ENCODE data around the gene ASCC3.

Gene ASCC3

GRCh38 chr6:100730001-100730980 lies 150.8 kb downstream of the ASCC3 start:
- Histone ChIP-seq H3K9me3 (ENCODE audit: control insufficient read depth, low read length) (no peaks in the 10 kb centered on the region), H3K4me1 (ENCODE audit: control insufficient read depth, insufficient read depth, low read length, poor library complexity, severe bottlenecking) (no peaks in the 10 kb centered on the region), H3K4me3 (ENCODE audit: extremely low read depth, insufficient read depth, low read length, poor library complexity, severe bottlenecking) (no peak overlapping the region), H3K36me3 (ENCODE audit: control insufficient read depth, insufficient read depth, low read length) (no peaks in the 10 kb centered on the region), H3K27ac (ENCODE audit: low read depth, low read length, severe bottlenecking) (no peak overlapping the region)
- WGBS, 2 experiments (ENCODE audit: insufficient coverage in 2 of 2) = 50 to 100% methylated on average over 1 to 2 of the region's 7 CpGs

- no peak overlapping the region for H3K27ac ChIP-seq (ENCODE audit: low read depth, low read length, severe bottlenecking)
- H3K4me1 ChIP-seq (ENCODE audit: control insufficient read depth, insufficient read depth, low read length, poor library complexity, severe bottlenecking) = no peaks in the 10 kb centered on the region
- WGBS, 2 experiments (ENCODE audit: insufficient coverage in 2 of 2) = 80% methylated on average over 1 of the region's 1 CpG; no CpG with 5 or more reads in 1 of the 2 experiments
- peaks cover 6% of the 10 kb centered on the region for H3K36me3 ChIP-seq (ENCODE audit: control insufficient read depth, insufficient read depth, low read length)
- no peaks in the 10 kb centered on the region for H3K9me3 ChIP-seq (ENCODE audit: control insufficient read depth, low read length)
- H3K4me3 ChIP-seq (ENCODE audit: extremely low read depth, insufficient read depth, low read length, poor library complexity, severe bottlenecking) = no peak overlapping the region
These were observed 154.5 kb downstream of the ASCC3 start for GRCh38 chr6:100726666-100727065.

GRCh38 chr6:100724696-100725095 lies 156.4 kb downstream of the ASCC3 start:
- Histone ChIP-seq H3K4me1 (ENCODE audit: control insufficient read depth, insufficient read depth, low read length, poor library complexity, severe bottlenecking) (no peaks in the 10 kb centered on the region), H3K27ac (ENCODE audit: low read depth, low read length, severe bottlenecking) (no peak overlapping the region), H3K9me3 (ENCODE audit: control insufficient read depth, low read length) (no peaks in the 10 kb centered on the region), H3K36me3 (ENCODE audit: control insufficient read depth, insufficient read depth, low read length) (peaks cover 6% of the 10 kb centered on the region), H3K4me3 (ENCODE audit: extremely low read depth, insufficient read depth, low read length, poor library complexity, severe bottlenecking) (no peak overlapping the region)
- 94 to 100% methylated on average over 1 to 2 of the region's 5 CpGs for WGBS, 2 experiments (ENCODE audit: insufficient coverage in 2 of 2)

GRCh38 chr6:100724222-100724621 lies 156.9 kb downstream of the ASCC3 start:
- WGBS, 2 experiments (ENCODE audit: insufficient coverage in 2 of 2) = 38 to 70% methylated on average over 1 of the region's 1 CpG
- H3K27ac ChIP-seq (ENCODE audit: low read depth, low read length, severe bottlenecking) = no peak overlapping the region
- no peak overlapping the region for H3K4me3 ChIP-seq (ENCODE audit: extremely low read depth, insufficient read depth, low read length, poor library complexity, severe bottlenecking)
- no peaks in the 10 kb centered on the region for H3K9me3 ChIP-seq (ENCODE audit: control insufficient read depth, low read length)
- H3K4me1 ChIP-seq (ENCODE audit: control insufficient read depth, insufficient read depth, low read length, poor library complexity, severe bottlenecking) = no peaks in the 10 kb centered on the region
- H3K36me3 ChIP-seq (ENCODE audit: control insufficient read depth, insufficient read depth, low read length) = peaks cover 6% of the 10 kb centered on the region

- peaks cover 13% of the 10 kb centered on the region for H3K36me3 ChIP-seq (ENCODE audit: control insufficient read depth, insufficient read depth, low read length)
- no peak overlapping the region for H3K27ac ChIP-seq (ENCODE audit: low read depth, low read length, severe bottlenecking)
- H3K4me1 ChIP-seq (ENCODE audit: control insufficient read depth, insufficient read depth, low read length, poor library complexity, severe bottlenecking) = no peaks in the 10 kb centered on the region
- H3K4me3 ChIP-seq (ENCODE audit: extremely low read depth, insufficient read depth, low read length, poor library complexity, severe bottlenecking) = no peak overlapping the region
- no peaks in the 10 kb centered on the region for H3K9me3 ChIP-seq (ENCODE audit: control insufficient read depth, low read length)
These were observed 159.9 kb downstream of the ASCC3 start for GRCh38 chr6:100721256-100721655.

- Histone ChIP-seq H3K36me3 (ENCODE audit: control insufficient read depth, insufficient read depth, low read length) (peaks cover 13% of the 10 kb centered on the region), H3K4me3 (ENCODE audit: extremely low read depth, insufficient read depth, low read length, poor library complexity, severe bottlenecking) (no peak overlapping the region), H3K4me1 (ENCODE audit: control insufficient read depth, insufficient read depth, low read length, poor library complexity, severe bottlenecking) (no peaks in the 10 kb centered on the region), H3K9me3 (ENCODE audit: control insufficient read depth, low read length) (no peaks in the 10 kb centered on the region), H3K27ac (ENCODE audit: low read depth, low read length, severe bottlenecking) (no peak overlapping the region)
- 100% methylated on average over 1 of the region's 5 CpGs; no CpG with 5 or more reads in 1 of the 2 experiments for WGBS, 2 experiments (ENCODE audit: insufficient coverage in 2 of 2)
These were observed 161.0 kb downstream of the ASCC3 start for GRCh38 chr6:100719883-100720682.

GRCh38 chr6:100712997-100713396 lies 168.1 kb downstream of the ASCC3 start:
- WGBS, 2 experiments (ENCODE audit: insufficient coverage in 2 of 2) = 93 to 98% methylated on average over 2 to 5 of the region's 6 CpGs
- Histone ChIP-seq H3K4me3 (ENCODE audit: extremely low read depth, insufficient read depth, low read length, poor library complexity, severe bottlenecking) (no peak overlapping the region), H3K36me3 (ENCODE audit: control insufficient read depth, insufficient read depth, low read length) (peaks cover 9% of the 10 kb centered on the region), H3K27ac (ENCODE audit: low read depth, low read length, severe bottlenecking) (no peak overlapping the region), H3K4me1 (ENCODE audit: control insufficient read depth, insufficient read depth, low read length, poor library complexity, severe bottlenecking) (no peaks in the 10 kb centered on the region), H3K9me3 (ENCODE audit: control insufficient read depth, low read length) (no peaks in the 10 kb centered on the region)

GRCh38 chr6:100706491-100706890 lies 174.6 kb downstream of the ASCC3 start:
- Histone ChIP-seq H3K9me3 (ENCODE audit: control insufficient read depth, low read length) (peaks cover 6% of the 10 kb centered on the region), H3K36me3 (ENCODE audit: control insufficient read depth, insufficient read depth, low read length) (peaks cover 9% of the 10 kb centered on the region), H3K27ac (ENCODE audit: low read depth, low read length, severe bottlenecking) (no peak overlapping the region), H3K4me1 (ENCODE audit: control insufficient read depth, insufficient read depth, low read length, poor library complexity, severe bottlenecking) (no peaks in the 10 kb centered on the region), H3K4me3 (ENCODE audit: extremely low read depth, insufficient read depth, low read length, poor library complexity, severe bottlenecking) (no peak overlapping the region)
- WGBS, 2 experiments (ENCODE audit: insufficient coverage in 2 of 2) = 100% methylated on average over 1 of the region's 2 CpGs

GRCh38 chr6:100704961-100705360 lies 176.2 kb downstream of the ASCC3 start:
- 88 to 100% methylated on average over 2 of the region's 5 CpGs for WGBS, 2 experiments (ENCODE audit: insufficient coverage in 2 of 2)
- Histone ChIP-seq H3K27ac (ENCODE audit: low read depth, low read length, severe bottlenecking) (no peak overlapping the region), H3K4me3 (ENCODE audit: extremely low read depth, insufficient read depth, low read length, poor library complexity, severe bottlenecking) (no peak overlapping the region), H3K9me3 (ENCODE audit: control insufficient read depth, low read length) (peaks cover 10% of the 10 kb centered on the region), H3K36me3 (ENCODE audit: control insufficient read depth, insufficient read depth, low read length) (peaks cover 14% of the 10 kb centered on the region), H3K4me1 (ENCODE audit: control insufficient read depth, insufficient read depth, low read length, poor library complexity, severe bottlenecking) (no peaks in the 10 kb centered on the region)

- H3K4me3 ChIP-seq (ENCODE audit: extremely low read depth, insufficient read depth, low read length, poor library complexity, severe bottlenecking) = no peak overlapping the region
- H3K27ac ChIP-seq (ENCODE audit: low read depth, low read length, severe bottlenecking) = no peak overlapping the region
- H3K9me3 ChIP-seq (ENCODE audit: control insufficient read depth, low read length) = peaks cover 10% of the 10 kb centered on the region
- 94 to 96% methylated on average over 2 of the region's 2 CpGs for WGBS, 2 experiments (ENCODE audit: insufficient coverage in 2 of 2)
- H3K36me3 ChIP-seq (ENCODE audit: control insufficient read depth, insufficient read depth, low read length) = peaks cover 25% of the 10 kb centered on the region
- no peaks in the 10 kb centered on the region for H3K4me1 ChIP-seq (ENCODE audit: control insufficient read depth, insufficient read depth, low read length, poor library complexity, severe bottlenecking)
These were observed 179.4 kb downstream of the ASCC3 start for GRCh38 chr6:100701728-100702127.

Measured in mesodermal cell (in vitro differentiated cells).